Calu3 (cell line): ENCODE results near the gene TCF4. TPM values are rescaled to one million over a fixed set of nuclear protein-coding genes. Genes with fewer than 3 reads are reported as not detected.

Source experiments
- BruUV-seq: library from RNA; stranded (reverse); fragments of 400-500 nt; replicated peaks from 2 replicates; lab custom pipeline; 2021; lab: Mats Ljungman, UMichigan
- CTCF ChIA-PET: fragments of 300-600 bp; sonication (Branson Sonifier 250); formaldehyde crosslinking; loops from one replicate; lab custom pipeline; 2022; ENCODE audit warnings: antibody characterized with exemption; lab: Charles Lee
- DNase-seq: peaks from one replicate; pipeline ENCODE4 v3.0.0; 2022
- H3K27ac Mint-ChIP-seq: one replicate; pipeline ENCODE4 v1.8.0; 2022; ENCODE audit warnings: mixed read lengths; ENCODE audit not compliant: unreplicated experiment
- H3K27me3 Mint-ChIP-seq: one replicate; pipeline ENCODE4 v1.8.0; 2022; ENCODE audit warnings: mixed read lengths; ENCODE audit not compliant: unreplicated experiment
- H3K36me3 Mint-ChIP-seq: one replicate; pipeline ENCODE4 v1.8.0; 2022; ENCODE audit warnings: mild to moderate bottlenecking, moderate library complexity, mixed read lengths; ENCODE audit not compliant: insufficient read depth, unreplicated experiment
- H3K4me1 Mint-ChIP-seq: one replicate; pipeline ENCODE4 v1.8.0; 2022; ENCODE audit warnings: mild to moderate bottlenecking, low read depth, mixed read lengths; ENCODE audit not compliant: unreplicated experiment
- H3K4me3 Mint-ChIP-seq: one replicate; pipeline ENCODE4 v1.8.0; 2022; ENCODE audit warnings: mild to moderate bottlenecking, low read depth, moderate library complexity, mixed read lengths; ENCODE audit not compliant: unreplicated experiment
- H3K9me3 Mint-ChIP-seq: one replicate; pipeline ENCODE4 v1.8.0; 2022; ENCODE audit warnings: low read depth, mixed read lengths; ENCODE audit not compliant: unreplicated experiment
- CTCF ChIP-seq: fragments of 200-600 bp; IDR thresholded peaks from one replicate; pipeline ENCODE4 v1.8.0; 2022; ENCODE audit warnings: antibody characterized with exemption; ENCODE audit not compliant: unreplicated experiment
- intact Hi-C: fragments of 100-400 bp; cut with micrococcal nuclease; formaldehyde crosslinking; loops from one replicate; pipeline ENCODE4 v1.10.0; 2022; ENCODE audit not compliant: unreplicated experiment
- total RNA-seq: library from RNA; stranded (reverse); gene quantifications from 2 replicates; pipeline ENCODE4 v1.2.3, GENCODE V29; 2022

TCF4 gene
- total RNA-seq, 1 experiment from 2014 or later: 0.21 TPM

GRCh38 chr18:55607773-55608172 lies 19.8 kb upstream of the TCF4 start:
- BruUV-seq: no TSS peak
- no peak overlapping the region for H3K4me3 Mint-ChIP-seq
- no peak for DNase-seq
- intact Hi-C loops: no loop called here
- no peaks in the 10 kb centered on the region for H3K4me1 Mint-ChIP-seq
- H3K36me3 Mint-ChIP-seq: no peaks in the 10 kb centered on the region
- CTCF ChIA-PET: no interaction called here
- no peak overlapping the region for H3K27ac Mint-ChIP-seq
- TF ChIP-seq CTCF: no peak
- H3K27me3 Mint-ChIP-seq: peaks cover 23% of the 10 kb centered on the region
- H3K9me3 Mint-ChIP-seq: no peaks in the 10 kb centered on the region

- H3K4me3 Mint-ChIP-seq: no peak overlapping the region
- H3K36me3 Mint-ChIP-seq: no peaks in the 10 kb centered on the region
- intact Hi-C loops: no loop called here
- no peak for TF ChIP-seq CTCF
- no peaks in the 10 kb centered on the region for H3K9me3 Mint-ChIP-seq
- peaks cover 23% of the 10 kb centered on the region for H3K27me3 Mint-ChIP-seq
- CTCF ChIA-PET: no interaction called here
- no TSS peak for BruUV-seq
- H3K27ac Mint-ChIP-seq: no peak overlapping the region
- no peak for DNase-seq
- no peaks in the 10 kb centered on the region for H3K4me1 Mint-ChIP-seq
Observed at GRCh38 chr18:55605733-55606338, 17.8 kb upstream of the TCF4 start.

- DNase-seq: no peak
- Mint-ChIP-seq H3K27ac (no peak overlapping the region), H3K27me3 (peaks cover 23% of the 10 kb centered on the region), H3K4me1 (no peaks in the 10 kb centered on the region), H3K4me3 (no peak overlapping the region), H3K36me3 (no peaks in the 10 kb centered on the region), H3K9me3 (no peaks in the 10 kb centered on the region)
- no peak for TF ChIP-seq CTCF
- no TSS peak for BruUV-seq
- intact Hi-C loops: no loop called here
- CTCF ChIA-PET: no interaction called here
Observed at GRCh38 chr18:55603775-55604174, 15.8 kb upstream of the TCF4 start.

GRCh38 chr18:55593888-55594287 lies 5.9 kb upstream of the TCF4 start:
- peaks cover 26% of the 10 kb centered on the region for H3K27me3 Mint-ChIP-seq
- CTCF ChIA-PET: no interaction called here
- no peak for DNase-seq
- intact Hi-C loops: no loop called here
- no peaks in the 10 kb centered on the region for H3K36me3 Mint-ChIP-seq
- peaks cover 2% of the 10 kb centered on the region for H3K9me3 Mint-ChIP-seq
- no TSS peak for BruUV-seq
- H3K27ac Mint-ChIP-seq: no peak overlapping the region
- H3K4me1 Mint-ChIP-seq: no peaks in the 10 kb centered on the region
- TF ChIP-seq CTCF: no peak
- no peak overlapping the region for H3K4me3 Mint-ChIP-seq
